PC-9 (cell line): ENCODE measurements around the gene TFCP2L1. TPM values are rescaled to one million over a fixed set of nuclear protein-coding genes. Genes with fewer than 3 reads are reported as not detected.

Experiments used
- BruUV-seq: library from RNA; stranded (reverse); fragments of 400-500 nt; replicated peaks from 2 replicates; lab custom pipeline; 2021; lab: Mats Ljungman, UMichigan
- CTCF ChIA-PET: fragments of 300-600 bp; sonication (Branson Sonifier 250); formaldehyde crosslinking; loops from one replicate; lab custom pipeline; 2022; ENCODE audit warnings: antibody characterized with exemption; lab: Charles Lee
- POLR2A ChIA-PET: fragments of 300-600 bp; sonication (Branson Sonifier 250); formaldehyde crosslinking; loops from one replicate; lab custom pipeline; 2022; ENCODE audit warnings: antibody characterized with exemption; ENCODE audit not compliant: unreplicated experiment; lab: Charles Lee
- DNase-seq, 2 experiments: peaks; one replicate each; pipeline versions ENCODE4 v3.0.0 to v3.0.0-alpha.2; 2015 to 2022; ENCODE audit warnings: mixed read lengths in 1 of 2
- H2AFZ ChIP-seq: fragments of 200-600 bp; sonication (generic); 2 replicates; pipeline ENCODE4 v1.8.1; 2017; ENCODE audit warnings: antibody characterized with exemption
- H3F3A ChIP-seq: fragments of 200-600 bp; sonication (generic); 2 replicates; pipeline ENCODE4 v1.8.1; 2017; ENCODE audit warnings: antibody characterized with exemption, mild to moderate bottlenecking, low read depth; ENCODE audit not compliant: insufficient read depth
- H3K27ac ChIP-seq: fragments of 200-600 bp; sonication (generic); 2 replicates; pipeline ENCODE4 v1.6.1; 2016; ENCODE audit warnings: mixed run types
- H3K27me3 ChIP-seq: fragments of 200-600 bp; sonication (generic); 2 replicates; pipeline ENCODE4 v1.6.1; 2016; ENCODE audit warnings: low read depth, mixed run types; ENCODE audit not compliant: insufficient read depth
- H3K36me3 ChIP-seq: fragments of 200-600 bp; sonication (generic); 2 replicates; pipeline ENCODE4 v1.6.1; 2016; ENCODE audit warnings: low read depth, mixed run types
- H3K4me1 ChIP-seq: fragments of 200-600 bp; sonication (generic); replicated peaks from 2 replicates; pipeline ENCODE4 v1.6.1; 2016; ENCODE audit warnings: mixed run types; ENCODE audit not compliant: insufficient read depth
- H3K4me2 ChIP-seq: fragments of 200-600 bp; sonication (generic); 2 replicates; pipeline ENCODE4 v1.6.1; 2017; ENCODE audit warnings: mixed run types
- H3K4me3 ChIP-seq: fragments of 200-600 bp; sonication (generic); 2 replicates; pipeline ENCODE4 v1.6.1; 2016; ENCODE audit warnings: mixed run types
- H3K79me2 ChIP-seq: fragments of 200-600 bp; sonication (generic); 2 replicates; pipeline ENCODE4 v1.6.1; 2017; ENCODE audit warnings: low read depth, mixed run types
- H3K9me2 ChIP-seq: fragments of 200-600 bp; sonication (generic); 2 replicates; pipeline ENCODE4 v1.8.1; 2017; ENCODE audit warnings: mild to moderate bottlenecking; ENCODE audit not compliant: insufficient read depth
- H3K9me3 ChIP-seq: fragments of 200-600 bp; sonication (generic); 2 replicates; pipeline ENCODE4 v1.8.1; 2016; ENCODE audit warnings: low read depth; ENCODE audit not compliant: insufficient read depth
- H4K20me1 ChIP-seq: fragments of 200-600 bp; sonication (generic); 2 replicates; pipeline ENCODE4 v1.8.1; 2017; ENCODE audit not compliant: insufficient read depth
- CTCF ChIP-seq: fragments of 200-600 bp; sonication (generic); conservative IDR thresholded peaks from 2 replicates; pipeline ENCODE4 v1.6.1; 2017; ENCODE audit warnings: mixed run types, antibody characterized with exemption, mild to moderate bottlenecking, moderate library complexity
- EZH2 ChIP-seq: fragments of 200-600 bp; sonication (generic); IDR thresholded peaks from 2 replicates; pipeline ENCODE4 v1.8.0; 2017; ENCODE audit warnings: antibody characterized with exemption, low read depth
- intact Hi-C: fragments of 100-400 bp; cut with micrococcal nuclease; formaldehyde crosslinking; loops from one replicate; pipeline ENCODE4 v1.10.0; 2022; ENCODE audit not compliant: unreplicated experiment
- total RNA-seq: library from RNA; stranded (reverse); gene quantifications from 2 replicates; pipeline ENCODE4 v1.2.3, GENCODE V29; 2021

TFCP2L1 gene
- total RNA-seq, 1 experiment from 2014 or later: 4.6 TPM

- intact Hi-C loops: loop anchor here (10.0 kb wide), 1 partner anchor 82 kb away; no protein-coding TSS in a partner anchor
- H3K9me3 ChIP-seq: no peaks in the 10 kb centered on the region
- no peaks in the 10 kb centered on the region for H3K9me2 ChIP-seq
- no peak overlapping the region for H3K4me2 ChIP-seq
- ChIA-PET POLR2A (no interaction called here), CTCF (no interaction called here)
- H3K4me1 ChIP-seq: peaks cover 14% of the 10 kb centered on the region; the same call in 1 of the 2 replicates
- no peaks in the 10 kb centered on the region for H3K27me3 ChIP-seq
- no peaks in the 10 kb centered on the region for H3K36me3 ChIP-seq
- H3K27ac ChIP-seq: no peak overlapping the region
- TF ChIP-seq EZH2: no peak
- no peak for TF ChIP-seq CTCF
- no TSS peak for BruUV-seq
- no peaks in the 10 kb centered on the region for H3K79me2 ChIP-seq
- H3F3A ChIP-seq: peaks cover 13% of the 10 kb centered on the region; the same call in 1 of the 2 replicates
- H4K20me1 ChIP-seq: no peaks in the 10 kb centered on the region
- no peak for DNase-seq
- H2AFZ ChIP-seq: no peak overlapping the region
- no peak overlapping the region for H3K4me3 ChIP-seq
These were observed 1.5 kb upstream of the TFCP2L1 start for GRCh38 chr2:121286506-121286905.

GRCh38 chr2:121285926-121286325 lies 924 bp upstream of the TFCP2L1 start:
- TF ChIP-seq CTCF (no peak), EZH2 (no peak)
- peak overlapping the region; percentile 78; the same call in 1 of the 2 replicates for H3K4me2 ChIP-seq
- no peaks in the 10 kb centered on the region for H3K27me3 ChIP-seq
- no peaks in the 10 kb centered on the region for H3K79me2 ChIP-seq
- peaks cover 13% of the 10 kb centered on the region; the same call in 1 of the 2 replicates for H3F3A ChIP-seq
- H3K4me1 ChIP-seq: peaks cover 14% of the 10 kb centered on the region; the same call in 1 of the 2 replicates
- ChIA-PET POLR2A (no interaction called here), CTCF (no interaction called here)
- no peak for DNase-seq
- H3K9me3 ChIP-seq: no peaks in the 10 kb centered on the region
- no peak overlapping the region for H2AFZ ChIP-seq
- no peak overlapping the region for H3K27ac ChIP-seq
- no peak overlapping the region; the same call in 1 of the 2 replicates for H3K4me3 ChIP-seq
- H3K9me2 ChIP-seq: no peaks in the 10 kb centered on the region
- H3K36me3 ChIP-seq: no peaks in the 10 kb centered on the region
- intact Hi-C loops: loop anchor here (10.0 kb wide), 1 partner anchor 81 kb away; no protein-coding TSS in a partner anchor
- BruUV-seq: no TSS peak
- H4K20me1 ChIP-seq: no peaks in the 10 kb centered on the region

- peak overlapping the region; percentile 78 for H3K4me2 ChIP-seq
- H3K9me2 ChIP-seq: no peaks in the 10 kb centered on the region
- H4K20me1 ChIP-seq: no peaks in the 10 kb centered on the region
- peak overlapping the region; percentile 83 for H3K4me3 ChIP-seq
- CTCF ChIA-PET: no interaction called here
- POLR2A ChIA-PET: interaction anchor here (0.6 to 0.8 kb wide), 2 partner anchors 96 to 155 kb away, joined by 3 read pairs; no protein-coding TSS in a partner anchor
- intact Hi-C loops: loop anchor here (10.0 kb wide), 1 partner anchor 79 kb away; no protein-coding TSS in a partner anchor
- no peaks in the 10 kb centered on the region for H3K27me3 ChIP-seq
- H3K36me3 ChIP-seq: no peaks in the 10 kb centered on the region
- H3K27ac ChIP-seq: no peak overlapping the region
- H3K79me2 ChIP-seq: no peaks in the 10 kb centered on the region
- H3K9me3 ChIP-seq: no peaks in the 10 kb centered on the region
- H3F3A ChIP-seq: peaks cover 13% of the 10 kb centered on the region; the same call in 1 of the 2 replicates
- DNase-seq: no peak
- H2AFZ ChIP-seq: peak overlapping the region; percentile 88
- TF ChIP-seq CTCF (no peak), EZH2 (no peak)
- TSS peak; percentile 35 for BruUV-seq
- peaks cover 14% of the 10 kb centered on the region; the same call in 1 of the 2 replicates for H3K4me1 ChIP-seq
These were observed 1.1 kb downstream of the TFCP2L1 start for GRCh38 chr2:121283670-121284462.
